H1 (cell line): Measurements from ENCODE around the gene RPL19. TPM values are rescaled to one million over a fixed set of nuclear protein-coding genes. Genes with fewer than 3 reads are reported as not detected.

Experiments
- CTCF ChIA-PET: fragments of 300-600 bp; sonication (Branson Sonifier 250); formaldehyde crosslinking; loops from one replicate; lab custom pipeline; 2021; ENCODE audit not compliant: partially characterized antibody; lab: Charles Lee
- POLR2A ChIA-PET: fragments of 300-600 bp; sonication (Branson Sonifier 250); formaldehyde crosslinking; loops from one replicate; lab custom pipeline; 2021; ENCODE audit warnings: inconsistent platforms; ENCODE audit not compliant: partially characterized antibody; lab: Charles Lee
- DNase-seq, 2 experiments: peaks; one replicate each; pipeline versions ENCODE4 v3.0.0 to v3.0.0-alpha.2; 2010 to 2022; ENCODE audit warnings: low spot score in 2 of 2, low read depth in 1 of 2, mixed read lengths in 1 of 2
- FAIRE-seq: peaks from 2 replicates; lab custom pipeline; 2011; peaks lifted over from hg19 to GRCh38; lab: Jason Lieb, UNC
- H2AFZ ChIP-seq: 2 replicates; pipeline ENCODE4 v1.8.1; 2012; ENCODE audit warnings: low read length, inconsistent platforms
- H2AK5ac ChIP-seq: 2 replicates; pipeline ENCODE4 v1.6.1; 2013; ENCODE audit warnings: low read depth, low read length
- H2BK120ac ChIP-seq: replicated peaks from 2 replicates; pipeline ENCODE3; 2013; ENCODE audit warnings: low read depth, low read length, inconsistent platforms
- H2BK12ac ChIP-seq: 2 replicates; pipeline ENCODE4 v1.6.1; 2013; ENCODE audit warnings: low read depth, low read length
- H2BK15ac ChIP-seq: 2 replicates; pipeline ENCODE4 v1.6.1; 2013; ENCODE audit warnings: low read length
- H2BK20ac ChIP-seq: 2 replicates; pipeline ENCODE4 v1.6.1; 2013; ENCODE audit warnings: low read length
- H2BK5ac ChIP-seq: 2 replicates; pipeline ENCODE4 v1.6.1; 2013; ENCODE audit warnings: low read depth, low read length
- H3K14ac ChIP-seq: 2 replicates; pipeline ENCODE4 v1.6.1; 2013; ENCODE audit warnings: inconsistent platforms; ENCODE audit not compliant: insufficient read length
- H3K18ac ChIP-seq: 2 replicates; pipeline ENCODE4 v1.6.1; 2013; ENCODE audit warnings: low read length; ENCODE audit errors: extremely low read depth
- H3K23ac ChIP-seq: 2 replicates; pipeline ENCODE4 v1.6.1; 2013; ENCODE audit warnings: inconsistent platforms; ENCODE audit not compliant: insufficient read length
- H3K23me2 ChIP-seq: 2 replicates; pipeline ENCODE4 v1.6.1; 2013; ENCODE audit warnings: low read depth, low read length
- H3K27ac ChIP-seq: 2 replicates; pipeline ENCODE4 v1.6.1; 2011; ENCODE audit warnings: low read depth, low read length, inconsistent platforms
- H3K27me3 ChIP-seq, 4 experiments: replicated peaks in 1 of 4; 1 replicate in 1 of 4; 2 replicates in 3 of 4; pipeline versions ENCODE4 v1.6.1 to v1.8.1; 2011 to 2013; ENCODE audit warnings: low read length in 3 of 4, mild to moderate bottlenecking in 3 of 4, inconsistent platforms in 2 of 4, mixed read lengths in 2 of 4, moderate library complexity in 1 of 4; ENCODE audit not compliant: control insufficient read depth in 3 of 4, insufficient read depth in 3 of 4; ENCODE audit errors: extremely low read depth in 1 of 4
- H3K36me3 ChIP-seq, 4 experiments: 2 replicates each; pipeline versions ENCODE4 v1.6.1 to v1.8.1; 2011 to 2013; ENCODE audit warnings: mild to moderate bottlenecking in 4 of 4, low read length in 3 of 4, moderate library complexity in 2 of 4, control low read depth in 1 of 4, inconsistent platforms in 1 of 4; ENCODE audit not compliant: insufficient read depth in 4 of 4, control insufficient read depth in 2 of 4
- H3K4ac ChIP-seq: replicated peaks from 2 replicates; pipeline ENCODE3; 2013; ENCODE audit warnings: low read length, low read depth, mixed read lengths, inconsistent platforms; ENCODE audit not compliant: insufficient read length
- H3K4me1 ChIP-seq, 4 experiments: replicated peaks in 1 of 4; 1 replicate in 1 of 4; 2 replicates in 3 of 4; pipeline versions ENCODE4 v1.6.1 to v1.8.1; 2011 to 2013; ENCODE audit warnings: low read length in 3 of 4, inconsistent platforms in 2 of 4, mixed read lengths in 1 of 4; ENCODE audit not compliant: insufficient read depth in 4 of 4, control insufficient read depth in 3 of 4
- H3K4me2 ChIP-seq, 2 experiments: 2 replicates each; pipeline versions ENCODE4 v1.6.1 to v1.8.1; 2011 to 2013; ENCODE audit warnings: low read depth in 2 of 2, low read length in 2 of 2, control low read depth in 1 of 2, inconsistent platforms in 1 of 2, mild to moderate bottlenecking in 1 of 2; ENCODE audit not compliant: insufficient read depth in 1 of 2
- H3K4me3 ChIP-seq, 4 experiments: fragments of 200-600, 300-600 bp in 1 of 4; sonication (generic), shearing (Covaris generic), sonication (Bioruptor Twin) in 1 of 4; 2 replicates each; pipeline versions ENCODE4 v1.5.1 to v1.8.1; 2011 to 2016; ENCODE audit warnings: low read length in 4 of 4, low read depth in 3 of 4, control low read depth in 2 of 4, inconsistent platforms in 2 of 4, mild to moderate bottlenecking in 2 of 4, mixed read lengths in 1 of 4, moderate library complexity in 1 of 4; ENCODE audit not compliant: insufficient read depth in 2 of 4; ENCODE audit errors: extremely low read depth in 1 of 4
- H3K56ac ChIP-seq: replicated peaks from 2 replicates; pipeline ENCODE3; 2013; ENCODE audit warnings: low read depth, mild to moderate bottlenecking, mixed read lengths, low read length, inconsistent platforms; ENCODE audit not compliant: insufficient read length
- H3K79me1 ChIP-seq: 2 replicates; pipeline ENCODE4 v1.6.1; 2013; ENCODE audit warnings: low read depth, low read length, control low read depth
- H3K79me2 ChIP-seq, 2 experiments: 2 replicates each; pipeline versions ENCODE4 v1.6.1 to v1.8.1; 2012 to 2013; ENCODE audit warnings: low read length in 2 of 2, mild to moderate bottlenecking in 2 of 2, inconsistent platforms in 1 of 2; ENCODE audit not compliant: insufficient read depth in 2 of 2, control insufficient read depth in 1 of 2
- H3K9ac ChIP-seq, 4 experiments: replicated peaks in 1 of 4; 1 replicate in 1 of 4; 2 replicates in 3 of 4; pipeline versions ENCODE4 v1.6.1 to v1.8.1; 2011 to 2013; ENCODE audit warnings: low read depth in 3 of 4, low read length in 3 of 4, control low read depth in 2 of 4, mild to moderate bottlenecking in 2 of 4, moderate library complexity in 2 of 4, inconsistent platforms in 1 of 4; ENCODE audit errors: extremely low read depth in 1 of 4
- H3K9me3 ChIP-seq, 2 experiments: 2 replicates each; pipeline versions ENCODE4 v1.6.1 to v1.8.1; 2012 to 2013; ENCODE audit warnings: mild to moderate bottlenecking in 2 of 2, moderate library complexity in 2 of 2, control low read depth in 1 of 2, inconsistent platforms in 1 of 2, low read depth in 1 of 2, low read length in 1 of 2, mixed read lengths in 1 of 2; ENCODE audit not compliant: insufficient read depth in 2 of 2
- H4K20me1 ChIP-seq, 2 experiments: replicated peaks in 1 of 2; 2 replicates each; pipeline versions ENCODE3 to v1.8.1; 2011 to 2013; ENCODE audit warnings: inconsistent platforms in 2 of 2, low read length in 2 of 2, mild to moderate bottlenecking in 1 of 2; ENCODE audit not compliant: insufficient read depth in 2 of 2, control insufficient read depth in 1 of 2
- H4K5ac ChIP-seq: 2 replicates; pipeline ENCODE4 v1.6.1; 2013; ENCODE audit warnings: low read length, low read depth, mixed read lengths, inconsistent platforms; ENCODE audit not compliant: insufficient read length
- H4K8ac ChIP-seq: 2 replicates; pipeline ENCODE4 v1.8.0; 2013; ENCODE audit warnings: mild to moderate bottlenecking, moderate library complexity, low read length, inconsistent platforms; ENCODE audit not compliant: insufficient read depth; ENCODE audit errors: extremely low read depth
- H4K91ac ChIP-seq: replicated peaks from 2 replicates; pipeline ENCODE3; 2013; ENCODE audit warnings: low read length, mixed read lengths, inconsistent platforms; ENCODE audit not compliant: insufficient read length
- CTCF ChIP-seq, 3 experiments: IDR thresholded peaks; 1 replicate in 2 of 3; 2 replicates in 1 of 3; pipeline versions ENCODE4 v1.5.1 to v1.6.1; 2011; ENCODE audit warnings: low read length in 3 of 3, mild to moderate bottlenecking in 3 of 3, inconsistent platforms in 2 of 3, low read depth in 1 of 3, moderate library complexity in 1 of 3; ENCODE audit not compliant: insufficient read depth in 1 of 3; ENCODE audit errors: control extremely low read depth in 1 of 3
- GTF2F1 ChIP-seq: IDR thresholded peaks from 2 replicates; pipeline ENCODE4 v1.6.1; 2012; ENCODE audit warnings: low read depth, low read length, improper control_type of control experiment, borderline replicate concordance
- HDAC6 ChIP-seq: IDR thresholded peaks from one replicate; pipeline ENCODE4 v1.7.1; 2012; ENCODE audit warnings: low read depth, mild to moderate bottlenecking, inconsistent platforms, low read length, moderate library complexity
- RAD21 ChIP-seq, 2 experiments: IDR thresholded peaks in 1 of 2; conservative IDR thresholded peaks in 1 of 2; 2 replicates each; pipeline ENCODE4 v1.6.1; 2011; ENCODE audit warnings: low read depth in 2 of 2, low read length in 2 of 2, improper control_type of control experiment in 1 of 2, inconsistent platforms in 1 of 2, mild to moderate bottlenecking in 1 of 2, moderate library complexity in 1 of 2
- TBP ChIP-seq: IDR thresholded peaks from 2 replicates; pipeline ENCODE4 v1.6.1; 2011; ENCODE audit warnings: low read depth, low read length, improper control_type of control experiment
- TEAD4 ChIP-seq: IDR thresholded peaks from 2 replicates; pipeline ENCODE4 v1.6.1; 2012; ENCODE audit warnings: low read depth, low read length, inconsistent platforms, mixed read lengths
- WGBS, 2 experiments: shearing (Covaris generic) in 1 of 2; methylation state at CpG; one replicate each; pipeline versions ENCODE4 v1.1.6 to v1.1.7; 2013 to 2015; ENCODE audit warnings: low lambda C conversion rate in 2 of 2, mixed read lengths in 2 of 2, inconsistent platforms in 1 of 2, low coverage in 1 of 2, missing lambda C conversion rate in 1 of 2; ENCODE audit not compliant: insufficient replicate concordance in 2 of 2, insufficient coverage in 1 of 2, insufficient read length in 1 of 2; ENCODE audit errors: extremely low coverage in 1 of 2, missing lambda C conversion rate in 1 of 2; 5-methylcytosine and 5-hydroxymethylcytosine counted together
- polyA plus RNA-seq, 7 experiments: library from polyadenylated mRNA; depleted of rRNA in 3 of 7; stranded (reverse) in 5 of 7; unstranded in 2 of 7; fragments of >200 nt in 5 of 7; fragments of 200-250 nt in 2 of 7; gene quantifications; 1 replicate in 5 of 7; 2 replicates in 1 of 7; 4 replicates in 1 of 7; pipeline versions ENCODE4 v1.2.1 to v1.2.3, GENCODE V29; 2011 to 2013; ENCODE audit warnings: missing spikeins in 2 of 7, mixed read lengths in 2 of 7
- total RNA-seq: library from RNA; stranded (reverse); fragmentation: NEBNext Ultra II Directional; extraction: Animal tissue kit (Norgen Biotek cat#: 25700); gene quantifications from 2 replicates; pipeline ENCODE4 v1.2.1, GENCODE V29; 2021

RPL19 gene
- total and polyA plus RNA-seq, 2 of the 8 experiments (the other 6 are each of a cell fraction or from before 2014, with no cell fraction given) = 2,108 to 2,182 TPM

GRCh38 chr17:39231091-39231561 lies 31.0 kb downstream of the RPL19 start:
- Histone ChIP-seq H4K91ac (no peak overlapping the region), H4K5ac (no peak overlapping the region), H3K9me3 (no peaks in the 10 kb centered on the region), H2BK12ac (no peak overlapping the region), H3K56ac (no peak overlapping the region), H3K79me2 (no peaks in the 10 kb centered on the region), H3K27me3 (peaks cover 0 to 2% (median 0%) of the 10 kb centered on the region in 4 experiments; a peak in 1 of 7 replicates), H2AK5ac (no peak overlapping the region), H2BK20ac (no peak overlapping the region), H4K20me1 (no peaks in the 10 kb centered on the region), H4K8ac (no peak overlapping the region), H3K23me2 (peaks cover 2% of the 10 kb centered on the region; the same call in 1 of the 2 replicates), H3K4me2 (peak overlapping the region; percentile 20 to 94; a peak in 1 of 4 replicates), H2BK5ac (no peak overlapping the region), H3K18ac (no peak overlapping the region), H3K9ac (no peak overlapping the region), H3K14ac (no peak overlapping the region), H3K4me3 (peak overlapping the region in 1 of 4 experiments; percentile 53; a peak in 1 of 8 replicates), H3K79me1 (no peaks in the 10 kb centered on the region), H3K23ac (no peak overlapping the region), H3K4ac (no peak overlapping the region), H3K4me1 (peaks cover 0 to 16% (median 7%) of the 10 kb centered on the region in 4 experiments; a peak in 5 of 7 replicates), H3K27ac (no peak overlapping the region), H2BK15ac (no peak overlapping the region), H2AFZ (no peak overlapping the region), H2BK120ac (no peak overlapping the region), H3K36me3 (no peaks in the 10 kb centered on the region)
- ChIA-PET POLR2A (interaction anchor here (1.5 to 4.2 kb wide), 4 partner anchors 22 to 31 kb away, joined by 3 to 29 read pairs (median 20); partner anchors contain the start of gene RPL19), CTCF (interaction anchor here (0.6 to 21.2 kb wide), 11 partner anchors 18 to 1755 kb away, joined by 3 to 982 read pairs (median 5); partner anchors contain the start of gene RPL19)
- TF ChIP-seq RAD21 (IDR thresholded peaks at IDR 0.05 in 1 of 2, conservative IDR thresholded peaks at IDR 0.05 in 1 of 2; ENCODE audit: low read depth in 2 of 2, low read length in 2 of 2) = no peak
- no peak for TF ChIP-seq TEAD4
- no peak for TF ChIP-seq CTCF (IDR thresholded peaks at IDR 0.05; ENCODE audit: control extremely low read depth in 1 of 3, insufficient read depth in 1 of 3, low read depth in 1 of 3, low read length in 3 of 3)
- no peak for TF ChIP-seq HDAC6
- no peak for TF ChIP-seq TBP
- TF ChIP-seq GTF2F1 = no peak
- FAIRE-seq (no peak), DNase-seq (no peak)
- WGBS, 2 experiments = 78% methylated on average over 9 of the region's 10 CpGs; no CpG with 5 or more reads in 1 of the 2 experiments
